Measurements from ENCODE around the gene CDKN1C. TPM values are rescaled to one million over a fixed set of nuclear protein-coding genes. Genes with fewer than 3 reads are reported as not detected.

CDKN1C gene
- 3.1 and 4.7 TPM in 2 replicates for total RNA-seq

GRCh38 chr11:2885678-2886081, at the start of gene CDKN1C:
Gene CDKN1C, minus strand, starts transcription at chr11:2885775. Its CDS starts 319 bp downstream, at chr11:2885456.

GRCh38 chr11:2928605-2929530, 43.3 kb upstream of the CDKN1C start, which contains the start of gene PHLDA2:
Gene PHLDA2, minus strand, starts transcription at chr11:2929420. Its CDS starts 56 bp downstream, at chr11:2929364.

Other genes with a start within 250 kb of the CDKN1C start
- 0.81 and 1.9 TPM in 2 replicates for gene KCNQ1OT1, start 185.8 kb downstream of the CDKN1C start, total RNA-seq
- gene PHLDA2, start 43.6 kb upstream of the CDKN1C start, total RNA-seq = 4.9 and 6.1 TPM in 2 replicates
- gene NAP1L4, start 106.6 kb upstream of the CDKN1C start, total RNA-seq = 161 and 179 TPM in 2 replicates
- gene CARS1, start 171.6 kb upstream of the CDKN1C start, total RNA-seq = 39.4 and 61.9 TPM in 2 replicates

All from endothelial cell of coronary artery (primary cell).